H7 (cell line): ENCODE measurements around the gene PTDSS2. TPM values are rescaled to one million over a fixed set of nuclear protein-coding genes. Genes with fewer than 3 reads are reported as not detected.
"Not testable (repeated sequence)": the region's sequence is repeated elsewhere in the genome, so short reads cannot be mapped to it uniquely, and the experiment has no call there.

Experiments used
- DNase-seq: peaks from one replicate; pipeline ENCODE4 v3.0.0; 2012
- H3K27me3 ChIP-seq: 2 replicates; pipeline ENCODE4 v1.6.0; 2011; ENCODE audit warnings: mild to moderate bottlenecking, low read length; ENCODE audit not compliant: control insufficient read depth, insufficient read depth
- H3K36me3 ChIP-seq: replicated peaks from 2 replicates; pipeline ENCODE4 v1.5.1; 2011; ENCODE audit warnings: low read length; ENCODE audit not compliant: control insufficient read depth, insufficient read depth
- H3K4me3 ChIP-seq: 2 replicates; pipeline ENCODE4 v1.5.1; 2011; ENCODE audit warnings: low read depth, mild to moderate bottlenecking, control low read depth, low read length, moderate library complexity; ENCODE audit not compliant: insufficient read depth
- total RNA-seq: library from RNA; depleted of rRNA; stranded (reverse); fragments of >200 nt; shearing (Covaris generic); gene quantifications from 2 replicates; pipeline ENCODE4 v1.2.3, GENCODE V29; 2014

PTDSS2 gene
- total RNA-seq, 1 experiment from 2014 or later = 40.9 TPM

DNA sequence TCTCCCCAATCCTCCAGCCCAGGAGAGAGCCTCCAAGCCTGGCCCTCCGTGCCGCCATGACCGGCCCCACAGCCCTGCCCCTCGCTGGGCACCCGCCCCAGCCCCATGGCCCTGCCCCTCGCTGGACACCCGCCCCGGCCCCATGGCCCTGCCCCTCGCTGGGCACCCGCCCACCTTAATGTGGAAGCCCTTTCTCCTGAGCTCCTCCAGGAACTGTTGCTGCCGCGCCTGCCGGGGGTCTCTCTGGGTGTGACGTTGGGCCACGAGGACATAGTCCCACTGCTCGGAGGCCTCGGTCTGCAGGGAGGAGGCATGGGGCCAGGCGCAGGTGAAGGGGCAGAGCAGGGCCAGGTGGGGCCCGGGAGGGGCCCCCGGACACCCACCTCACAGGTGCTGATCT, 16.4 kb upstream of the PTDSS2 start:
- Histone ChIP-seq H3K27me3 (no peaks in the 10 kb centered on the region), H3K36me3 (no peaks in the 10 kb centered on the region), H3K4me3 (no peak overlapping the region)
- no peak for DNase-seq

DNA sequence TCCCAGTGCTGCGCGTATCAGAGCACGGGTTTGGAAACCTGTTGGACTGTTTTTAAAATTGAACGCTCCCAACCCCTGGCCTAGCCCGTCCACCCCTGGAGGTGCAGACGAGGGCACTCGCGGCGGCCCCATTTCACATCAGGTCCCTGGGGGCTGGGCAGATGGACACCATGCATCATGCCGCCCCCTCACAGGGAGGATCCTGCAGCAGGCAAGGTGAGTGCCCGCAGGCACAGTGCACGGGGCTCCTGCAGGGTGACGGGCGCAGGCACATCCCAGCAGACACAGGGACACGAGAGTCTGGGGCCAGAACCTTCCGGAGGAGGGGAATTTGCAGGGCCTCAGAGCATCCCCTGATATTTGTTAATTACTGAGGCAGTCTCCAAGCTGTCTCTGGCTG, 15.6 kb upstream of the PTDSS2 start:
- Histone ChIP-seq H3K4me3 (no peak overlapping the region), H3K36me3 (no peaks in the 10 kb centered on the region), H3K27me3 (no peaks in the 10 kb centered on the region)
- DNase-seq = no peak

DNA sequence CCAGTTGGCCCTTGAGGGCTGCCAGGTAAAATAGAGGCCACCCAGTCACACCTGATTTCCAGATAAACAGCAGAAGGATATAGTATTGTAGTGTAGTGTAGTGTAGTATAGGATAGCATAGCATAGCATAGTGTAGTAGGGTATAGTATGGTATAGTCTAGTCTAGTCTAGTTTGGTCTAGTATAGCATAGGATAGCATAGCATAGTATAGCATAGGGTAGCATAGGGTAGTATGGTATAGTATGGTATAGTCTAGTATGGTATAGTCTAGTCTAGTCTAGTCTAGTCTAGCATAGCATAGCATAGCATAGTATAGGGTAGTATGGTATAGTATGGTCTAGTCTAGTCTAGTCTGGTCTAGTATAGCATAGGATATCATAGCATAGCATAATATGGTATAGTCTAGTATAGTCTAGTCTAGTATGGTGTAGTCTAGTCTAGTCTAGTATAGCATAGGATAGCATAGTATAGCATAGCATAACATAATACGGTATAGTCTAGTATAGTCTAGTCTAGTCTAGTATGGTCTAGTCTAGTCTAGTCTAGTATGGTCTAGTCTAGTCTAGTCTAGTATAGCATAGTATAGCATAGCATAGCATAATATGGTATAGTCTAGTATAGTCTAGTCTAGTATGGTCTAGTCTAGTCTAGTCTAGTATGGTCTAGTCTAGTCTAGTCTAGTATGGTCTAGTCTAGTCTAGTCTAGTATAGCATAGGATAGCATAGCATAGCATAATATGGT, 14.9 kb upstream of the PTDSS2 start:
- not testable (repeated sequence) for DNase-seq, H3K4me3 ChIP-seq, H3K27me3 ChIP-seq, H3K36me3 ChIP-seq

DNA sequence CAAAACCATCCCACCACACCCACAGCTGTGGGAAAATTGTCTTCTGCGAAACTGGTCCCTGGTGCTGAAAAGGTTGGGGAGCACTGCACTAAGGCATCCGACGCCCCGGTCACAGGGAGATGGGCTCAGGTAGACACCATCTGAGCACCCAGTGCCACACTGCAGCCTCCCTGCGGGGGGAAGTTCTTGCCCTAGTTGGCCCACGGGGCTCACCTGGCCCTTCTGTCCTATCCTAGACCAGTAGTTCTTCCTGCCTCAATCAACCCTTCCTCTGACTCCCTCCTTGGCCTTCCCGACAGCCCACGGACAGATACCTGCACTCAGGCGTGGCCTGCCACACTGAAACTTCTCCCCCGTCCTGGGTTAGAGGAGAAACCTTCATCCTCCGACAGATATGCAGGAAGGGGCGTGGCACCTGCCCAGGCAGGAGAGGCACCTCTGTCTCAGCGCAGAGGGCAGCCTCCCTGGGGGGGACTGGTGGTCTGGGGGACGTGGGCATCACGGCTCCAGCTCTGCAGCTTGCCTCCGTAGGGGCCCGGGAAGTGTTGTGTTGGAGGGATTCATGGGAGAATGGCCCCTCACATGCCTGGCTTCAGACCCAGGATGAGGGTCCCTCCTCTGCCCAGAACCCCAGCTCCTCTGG, 12.7 kb upstream of the PTDSS2 start:
- DNase-seq = no peak
- Histone ChIP-seq H3K27me3 (no peaks in the 10 kb centered on the region), H3K36me3 (no peaks in the 10 kb centered on the region), H3K4me3 (no peak overlapping the region)

DNA sequence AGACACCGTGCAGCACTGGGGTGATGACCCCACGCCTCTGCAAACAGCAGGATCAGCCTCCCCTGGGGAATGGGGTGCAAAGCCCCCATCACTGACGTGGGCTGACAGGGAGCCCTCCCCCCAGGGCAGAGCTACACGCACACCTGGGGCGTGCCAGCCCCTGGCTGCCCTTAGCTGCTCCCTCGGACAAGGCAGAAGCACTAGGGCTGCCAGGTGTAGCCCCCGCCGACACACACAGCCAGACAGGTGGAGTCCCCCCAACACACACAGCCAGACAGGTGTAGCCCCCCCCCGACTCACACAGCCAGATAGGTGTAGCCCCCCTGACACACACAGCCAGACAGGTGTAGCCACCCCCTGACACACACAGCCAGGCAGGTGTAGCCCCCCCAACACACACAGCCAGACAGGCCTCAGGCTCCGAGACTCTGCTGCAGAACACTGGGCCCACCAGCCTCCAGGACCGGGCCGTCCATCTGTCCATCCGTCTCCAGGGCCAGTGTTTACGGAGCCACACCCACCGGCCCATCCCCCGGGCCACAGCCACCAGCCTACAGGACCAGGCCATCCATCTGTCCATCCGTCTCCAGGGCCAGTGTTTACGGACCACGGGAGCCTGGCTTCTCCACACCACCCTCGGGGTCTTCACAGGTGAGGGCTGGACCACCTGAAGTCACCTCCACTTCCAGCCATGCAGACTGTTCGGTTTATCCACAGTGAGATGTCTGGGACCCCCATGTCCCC, 11.8 kb upstream of the PTDSS2 start:
- no peak for DNase-seq
- no peaks in the 10 kb centered on the region for H3K36me3 ChIP-seq
- no peaks in the 10 kb centered on the region for H3K27me3 ChIP-seq
- no peak overlapping the region for H3K4me3 ChIP-seq

DNA sequence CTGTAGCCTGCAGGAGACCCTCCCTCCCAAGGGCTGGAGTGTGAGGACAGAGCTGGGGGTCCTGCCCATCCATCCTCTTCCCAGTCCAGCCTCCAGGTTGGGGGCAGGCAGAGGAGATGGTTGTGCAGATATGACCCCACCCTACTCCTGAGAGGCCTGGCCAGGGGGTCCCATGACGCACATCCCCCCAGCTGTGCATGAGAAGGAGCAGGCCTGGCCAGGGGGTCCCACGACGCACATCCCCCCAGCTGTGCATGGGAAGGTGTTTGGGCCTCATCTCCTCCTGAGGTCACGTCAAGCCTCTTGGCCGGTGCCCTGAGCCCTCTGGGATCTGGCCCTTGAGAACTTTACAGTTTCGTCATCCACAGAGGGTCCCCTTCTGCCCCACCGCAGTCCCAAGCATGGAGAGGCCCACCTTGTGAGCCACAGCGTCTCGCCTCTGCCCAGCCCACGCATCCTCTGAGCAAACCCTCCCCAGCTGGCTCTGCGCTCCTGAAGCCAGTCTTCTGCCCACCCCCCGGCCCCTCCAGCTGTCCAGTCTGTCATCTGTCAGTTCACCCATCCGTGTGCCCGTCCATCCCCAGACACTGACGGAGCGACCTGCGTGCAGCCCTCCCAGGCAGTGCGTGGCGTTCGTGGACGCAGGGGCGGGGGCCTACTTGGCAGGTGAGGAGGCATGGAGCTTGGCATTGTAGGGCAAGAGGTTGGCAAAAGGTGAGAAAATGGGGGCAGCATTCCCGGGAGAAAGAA, 10.6 kb upstream of the PTDSS2 start:
- DNase-seq = no peak
- no peaks in the 10 kb centered on the region for H3K27me3 ChIP-seq
- H3K4me3 ChIP-seq = no peak overlapping the region
- no peaks in the 10 kb centered on the region for H3K36me3 ChIP-seq

DNA sequence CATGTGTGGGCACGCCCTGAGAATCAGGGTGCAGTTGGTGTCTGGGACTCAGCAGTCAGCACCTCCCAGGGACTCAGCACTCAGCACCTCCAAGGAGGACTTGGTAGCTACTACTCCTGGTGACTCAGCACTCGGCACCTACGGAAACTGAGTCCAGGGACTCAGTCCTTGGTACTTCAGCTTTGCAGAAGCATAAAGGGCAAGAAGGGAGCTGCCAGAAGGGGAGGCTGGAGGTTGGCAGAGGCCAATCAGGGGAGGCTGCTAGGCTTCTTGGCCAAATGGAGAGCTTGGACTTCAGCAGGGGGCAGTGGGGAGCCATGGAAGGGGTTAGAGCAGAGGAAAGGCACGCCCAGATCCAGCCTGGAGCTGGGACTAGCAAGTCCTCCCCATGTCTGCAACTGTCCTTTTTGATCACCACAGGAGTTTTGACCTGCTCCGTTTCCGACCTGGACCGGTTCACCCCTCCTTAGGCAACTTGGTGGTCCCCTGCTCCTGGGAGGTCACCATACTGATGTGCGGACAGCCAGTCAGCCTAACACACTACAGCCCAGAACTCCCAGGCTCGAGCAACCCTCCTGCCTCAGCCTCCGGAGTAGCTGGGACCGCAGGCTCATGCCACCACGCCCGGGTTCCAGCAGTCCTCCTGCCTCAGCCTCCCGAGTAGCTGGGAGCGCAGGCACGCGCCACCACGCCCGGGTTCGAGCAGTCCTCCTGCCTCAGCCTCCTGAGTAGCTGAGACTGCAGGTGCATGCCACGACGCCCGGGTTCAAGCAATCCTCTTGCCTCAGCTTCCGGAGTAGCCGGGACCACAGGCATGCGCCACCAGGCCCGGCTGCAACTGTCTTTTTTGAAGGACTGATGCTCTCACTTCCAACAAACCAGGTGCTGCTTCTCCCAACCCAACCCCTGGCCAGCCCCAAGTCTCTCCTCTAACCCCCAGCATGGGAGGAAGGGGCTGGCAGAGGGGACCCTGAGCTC, 9.7 kb upstream of the PTDSS2 start:
- Histone ChIP-seq H3K27me3 (no peaks in the 10 kb centered on the region), H3K4me3 (no peak overlapping the region), H3K36me3 (no peaks in the 10 kb centered on the region)
- DNase-seq = no peak

DNA sequence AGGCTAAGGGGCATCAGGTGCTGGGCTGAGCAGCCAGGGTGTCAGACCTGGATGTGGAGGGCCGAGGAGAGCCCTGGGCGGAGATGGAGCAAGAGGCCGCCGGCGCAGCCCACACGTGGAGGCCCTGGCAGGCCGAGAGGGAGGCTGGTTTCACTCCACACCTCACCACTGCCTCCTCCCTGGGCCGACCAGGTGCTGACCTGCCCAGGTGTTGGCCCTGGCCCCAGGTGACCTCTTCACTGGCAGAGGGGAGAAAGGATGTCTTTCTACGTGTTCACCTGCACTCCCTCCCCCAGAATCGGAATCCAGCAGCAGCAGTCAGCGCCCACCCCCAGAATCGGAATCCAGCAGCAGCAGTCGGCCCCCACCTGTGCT, 9.0 kb upstream of the PTDSS2 start:
- H3K4me3 ChIP-seq = no peak overlapping the region

DNA sequence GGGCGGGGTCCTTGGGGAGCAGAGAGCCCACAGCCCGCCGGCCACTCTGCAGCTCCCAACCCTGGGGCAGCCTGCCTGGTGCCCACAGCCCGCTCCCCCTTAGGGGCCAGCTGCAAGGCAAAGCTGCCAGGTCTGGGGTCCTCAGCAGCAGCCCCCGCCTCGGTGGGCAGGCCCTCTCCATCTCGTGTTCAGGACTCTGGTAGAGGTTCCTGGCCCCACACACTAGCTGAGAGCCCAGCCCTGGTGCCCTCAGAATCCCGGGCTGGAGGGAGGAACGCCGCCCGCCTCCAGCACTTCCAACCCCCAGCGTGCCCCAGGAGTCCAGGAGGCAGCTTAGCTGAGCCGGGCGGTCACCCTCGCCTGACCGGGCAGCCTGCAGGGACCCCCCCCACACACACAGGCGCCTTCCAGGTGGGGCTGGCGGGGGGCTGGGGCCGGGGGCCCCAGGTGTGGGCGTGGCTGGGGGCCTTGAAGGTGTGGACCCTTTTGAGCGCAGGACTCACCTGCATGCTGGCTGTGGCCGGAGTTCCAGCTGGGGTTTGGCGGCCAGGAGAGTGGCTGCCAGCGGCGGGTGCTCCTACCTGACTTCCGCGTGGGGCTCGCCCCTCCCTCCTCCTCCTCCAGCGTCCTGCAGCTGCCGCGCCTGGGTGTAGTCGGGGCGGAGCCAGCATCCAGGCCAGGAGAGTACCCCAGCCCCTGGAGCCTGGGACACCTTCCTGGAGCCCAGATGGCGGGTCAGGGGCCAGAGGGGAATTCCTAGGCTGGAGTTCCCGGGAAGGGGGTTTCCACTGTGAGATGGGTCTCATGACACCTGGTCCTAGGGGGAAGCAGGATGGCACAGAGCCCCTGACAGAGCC, 8.4 kb upstream of the PTDSS2 start, which contains the start of gene ANO9:
Gene ANO9 (minus strand): TSS at position 594 of the 857 bp plus-strand sequence. CDS start 85 bp downstream, at position 509.
- Histone ChIP-seq H3K27me3 (no peaks in the 10 kb centered on the region), H3K4me3 (peak within 1 kb of the TSS; percentile 17; the same call in 1 of the 2 replicates), H3K36me3 (no peaks in the 10 kb centered on the region)
- peak; percentile 96 for DNase-seq

More for the DNA sequence above, 9.0 kb upstream of the PTDSS2 start:
- peak; percentile 80 for DNase-seq
- no peaks in the 10 kb centered on the region for H3K36me3 ChIP-seq
- no peaks in the 10 kb centered on the region for H3K27me3 ChIP-seq

DNA sequence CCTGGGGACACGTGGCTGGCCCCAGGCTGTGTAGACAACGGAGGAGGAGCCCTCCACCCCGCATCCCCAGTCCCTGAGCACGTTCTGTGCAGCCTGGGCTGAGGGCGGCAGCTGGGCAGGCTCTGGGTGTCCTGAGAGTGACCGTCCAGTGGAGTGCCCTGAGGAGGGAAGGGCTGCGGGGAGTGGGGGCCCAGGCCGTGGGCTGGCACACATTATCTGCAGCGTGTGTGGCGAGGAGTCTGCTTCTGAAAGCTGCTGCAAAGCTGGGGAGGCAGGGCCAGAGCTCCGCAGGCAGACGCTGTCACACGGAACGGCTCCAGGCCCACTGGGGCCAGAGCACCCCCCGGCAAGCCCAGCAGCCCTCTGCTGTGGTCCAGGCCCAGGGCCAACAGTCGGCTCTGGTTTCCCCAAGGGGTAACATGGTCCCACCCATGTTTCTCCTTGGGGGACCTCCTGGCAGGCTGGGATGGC, 7.4 kb upstream of the PTDSS2 start:
- Histone ChIP-seq H3K4me3 (no peak overlapping the region), H3K27me3 (no peaks in the 10 kb centered on the region), H3K36me3 (no peaks in the 10 kb centered on the region)
- DNase-seq = no peak

DNA sequence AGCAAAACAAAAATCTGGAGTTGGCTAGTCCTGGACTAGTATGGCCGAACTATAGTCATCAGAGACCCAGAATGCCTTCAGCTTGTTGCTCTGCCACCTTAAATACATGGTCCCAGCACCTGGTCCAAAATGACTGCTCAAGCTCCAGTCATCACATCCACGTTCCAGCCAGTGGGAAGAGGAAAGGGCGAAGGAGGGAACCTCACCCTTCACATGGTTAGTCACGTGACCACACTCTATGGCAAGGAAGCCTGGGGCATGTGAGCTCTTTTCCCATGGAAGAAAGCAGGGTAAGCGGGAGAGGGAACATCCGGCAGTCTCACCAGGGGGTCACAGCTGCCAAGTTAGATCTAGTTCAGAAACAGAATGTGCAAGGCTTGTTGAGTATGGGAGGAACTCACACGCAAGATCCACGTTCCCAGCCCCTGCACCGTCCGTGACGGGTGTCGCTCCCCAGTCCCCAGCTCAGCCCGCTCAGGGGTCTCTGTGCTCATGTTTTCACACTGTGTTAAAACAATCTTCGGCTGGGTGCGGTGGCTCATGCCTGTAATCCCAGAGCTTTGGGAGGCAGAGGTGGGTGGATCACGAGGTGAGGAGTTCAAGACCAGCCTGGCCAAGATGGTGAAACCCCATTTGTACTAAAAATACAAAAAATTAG, 6.4 kb upstream of the PTDSS2 start:
- DNase-seq = no peak
- H3K4me3 ChIP-seq = no peak overlapping the region
- no peaks in the 10 kb centered on the region for H3K27me3 ChIP-seq
- H3K36me3 ChIP-seq = no peaks in the 10 kb centered on the region

DNA sequence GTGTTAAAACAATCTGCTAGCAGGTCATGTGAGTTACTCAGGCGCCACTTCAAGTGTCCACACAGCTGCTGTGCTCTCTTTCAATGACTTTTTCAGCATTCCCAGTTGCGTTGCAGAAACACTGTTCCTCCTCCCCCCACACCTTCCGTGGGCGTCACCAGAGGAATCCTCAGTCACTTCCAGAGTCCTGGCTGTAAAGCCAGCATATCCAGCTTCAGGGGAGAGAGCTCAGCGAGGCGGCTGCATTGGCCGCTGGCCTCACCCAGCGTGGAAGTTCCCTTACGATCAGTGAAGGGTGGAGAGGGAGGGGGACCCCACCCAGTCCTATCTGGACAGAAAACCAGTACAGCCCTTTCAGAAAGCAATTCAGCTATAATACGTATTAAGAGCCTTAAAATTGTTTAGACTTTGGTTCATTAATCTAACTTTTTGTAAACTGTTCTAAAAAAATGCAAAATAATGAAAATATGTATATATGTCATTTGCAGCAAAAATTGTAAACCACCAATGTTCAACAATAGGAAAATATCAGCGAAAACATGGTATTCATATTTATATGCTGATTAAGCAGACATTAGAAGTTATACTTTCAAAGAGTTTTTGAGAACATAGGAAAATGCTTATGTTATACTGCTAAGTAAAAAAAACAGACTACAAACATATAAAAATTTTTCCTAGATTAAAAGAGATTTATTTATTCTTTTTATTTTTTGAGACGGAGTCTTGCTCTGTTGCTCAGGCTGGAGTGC, 5.5 kb upstream of the PTDSS2 start:
- no peak for DNase-seq
- Histone ChIP-seq H3K27me3 (no peaks in the 10 kb centered on the region), H3K4me3 (no peak overlapping the region), H3K36me3 (no peaks in the 10 kb centered on the region)
